HCT116 (cell line): ENCODE measurements around the gene AGBL1. TPM values are rescaled to one million over a fixed set of nuclear protein-coding genes. Genes with fewer than 3 reads are reported as not detected.

Experiments
- ATAC-seq: fragments of 200-7000 bp; cut with Tn5 transposase; 2 replicates; pipeline ENCODE4 v1.9.1; 2020; ENCODE audit warnings: mild to moderate bottlenecking, moderate library complexity
- BruUV-seq: library from RNA; stranded (reverse); fragments of 400-500 nt; replicated peaks from 2 replicates; lab custom pipeline; 2021; lab: Mats Ljungman, UMichigan
- CTCF ChIA-PET: fragments of 300-600 bp; sonication (Branson Sonifier 250); formaldehyde crosslinking; loops from one replicate; lab custom pipeline; 2021; ENCODE audit warnings: antibody characterized with exemption; lab: Charles Lee
- POLR2A ChIA-PET: fragments of 300-600, 350-600 bp; sonication (Branson Sonifier 250); formaldehyde crosslinking; loops from one replicate; lab custom pipeline; 2021; ENCODE audit warnings: antibody characterized with exemption; lab: Charles Lee
- RAD21 ChIA-PET, 2 experiments: fragments of 300-600 bp; sonication (Branson Sonifier 250); formaldehyde crosslinking; loops; one replicate each; lab custom pipeline; 2023; ENCODE audit warnings: low total read pairs in 2 of 2; ENCODE audit not compliant: uncharacterized antibody in 2 of 2, unreplicated experiment in 2 of 2, low non-redundant PET in 1 of 2; lab: Charles Lee
- DNase-seq: peaks from one replicate; pipeline ENCODE4 v3.0.0-alpha.2; 2010; ENCODE audit warnings: low read depth, low spot score
- H2AFZ ChIP-seq: fragments of 200-600 bp; shearing (Covaris generic), sonication (generic); 2 replicates; pipeline ENCODE4 v1.6.1; 2017; ENCODE audit warnings: low read depth, mixed run types, mixed read lengths, antibody characterized with exemption, low read length; ENCODE audit not compliant: poor library complexity, severe bottlenecking
- H3K27ac ChIP-seq: 2 replicates; pipeline ENCODE4 v1.5.1; 2012; ENCODE audit warnings: low read depth, low read length
- H3K27me3 ChIP-seq: fragments of 200-600 bp; sonication (generic); 2 replicates; pipeline ENCODE4 v1.6.1; 2016; ENCODE audit warnings: mixed run types, low read length, mixed read lengths; ENCODE audit not compliant: insufficient read depth
- H3K36me3 ChIP-seq, 2 experiments: fragments of 200-500 bp in 1 of 2; fragments of 200-600 bp in 1 of 2; sonication (Bioruptor generic) in 1 of 2; sonication (generic) in 1 of 2; 2 replicates each; pipeline versions ENCODE4 v1.5.1 to v1.6.1; 2014 to 2016; ENCODE audit warnings: low read length in 2 of 2, inconsistent platforms in 1 of 2, mixed read lengths in 1 of 2, mixed run types in 1 of 2; ENCODE audit not compliant: insufficient read depth in 2 of 2, control insufficient read depth in 1 of 2
- H3K4me1 ChIP-seq, 2 experiments: fragments of 200-600 bp in 1 of 2; sonication (generic) in 1 of 2; 2 replicates each; pipeline versions ENCODE4 v1.5.1 to v1.6.1; 2012 to 2017; ENCODE audit warnings: low read length in 2 of 2, inconsistent platforms in 1 of 2, mild to moderate bottlenecking in 1 of 2, mixed read lengths in 1 of 2, mixed run types in 1 of 2, moderate library complexity in 1 of 2; ENCODE audit not compliant: insufficient read depth in 2 of 2, control insufficient read depth in 1 of 2
- H3K4me2 ChIP-seq: fragments of 200-600 bp; sonication (generic); 2 replicates; pipeline ENCODE4 v1.6.1; 2017; ENCODE audit warnings: mixed run types, low read length, mixed read lengths
- H3K4me3 ChIP-seq, 2 experiments: fragments of 200-600 bp in 1 of 2; sonication (generic) in 1 of 2; replicated peaks in 1 of 2; 2 replicates each; pipeline ENCODE4 v1.5.1; 2011 to 2016; ENCODE audit warnings: low read length in 2 of 2, control low read depth in 1 of 2, low read depth in 1 of 2, mild to moderate bottlenecking in 1 of 2, mixed read lengths in 1 of 2, mixed run types in 1 of 2
- H3K79me2 ChIP-seq: fragments of 200-600 bp; sonication (generic); 2 replicates; pipeline ENCODE4 v1.6.1; 2017; ENCODE audit warnings: mild to moderate bottlenecking, mixed run types, low read length, moderate library complexity, mixed read lengths; ENCODE audit not compliant: insufficient read depth
- H3K9ac ChIP-seq: fragments of 200-600 bp; sonication (generic); 2 replicates; pipeline ENCODE4 v1.6.1; 2016; ENCODE audit warnings: low read length, mixed read lengths
- H3K9me2 ChIP-seq: fragments of 200-600 bp; sonication (generic), shearing (Covaris generic); 2 replicates; pipeline ENCODE4 v1.6.1; 2017; ENCODE audit warnings: mixed run types, mild to moderate bottlenecking, moderate library complexity; ENCODE audit not compliant: insufficient read depth
- H3K9me3 ChIP-seq, 2 experiments: fragments of 200-500 bp in 1 of 2; fragments of 200-600 bp in 1 of 2; sonication (Bioruptor generic) in 1 of 2; sonication (generic) in 1 of 2; 2 replicates each; pipeline ENCODE4 v1.6.1; 2014 to 2017; ENCODE audit warnings: low read length in 2 of 2, mixed read lengths in 2 of 2, inconsistent platforms in 1 of 2, low read depth in 1 of 2, mild to moderate bottlenecking in 1 of 2, mixed run types in 1 of 2, moderate library complexity in 1 of 2; ENCODE audit not compliant: control insufficient read depth in 1 of 2, insufficient read depth in 1 of 2
- H4K20me1 ChIP-seq: fragments of 200-600 bp; sonication (generic), shearing (Covaris generic); 2 replicates; pipeline ENCODE4 v1.6.1; 2017; ENCODE audit warnings: mixed run types, mild to moderate bottlenecking, moderate library complexity; ENCODE audit not compliant: insufficient read depth
- CEBPB ChIP-seq: IDR thresholded peaks from 2 replicates; pipeline ENCODE4 v1.6.1; 2012; ENCODE audit warnings: low read depth
- EGR1 ChIP-seq: IDR thresholded peaks from 2 replicates; pipeline ENCODE4 v1.6.1; 2012; ENCODE audit warnings: low read depth
- EZH2phosphoT487 ChIP-seq: fragments of 200-600 bp; IDR thresholded peaks from 2 replicates; pipeline ENCODE4 v1.6.1; 2018; ENCODE audit warnings: antibody characterized with exemption, borderline replicate concordance
- POLR2A ChIP-seq: IDR thresholded peaks from 2 replicates; pipeline ENCODE4 v1.7.0; 2011; ENCODE audit warnings: borderline replicate concordance; ENCODE audit not compliant: insufficient read depth, insufficient read length; ENCODE audit errors: extremely low read depth
- POLR2AphosphoS5 ChIP-seq: IDR thresholded peaks from 2 replicates; pipeline ENCODE4 v1.6.1; 2011; ENCODE audit warnings: mild to moderate bottlenecking, low read depth, low read length, moderate library complexity
- RAD21 ChIP-seq: IDR thresholded peaks from 2 replicates; pipeline ENCODE4 v1.6.1; 2012; ENCODE audit warnings: low read depth, mild to moderate bottlenecking
- ZFX ChIP-seq: fragments of 450-650 bp; IDR thresholded peaks from 2 replicates; pipeline ENCODE4 v1.6.1; 2017
- ZNF274 ChIP-seq: fragments of 200-500 bp; sonication (Bioruptor generic); IDR thresholded peaks from 2 replicates; pipeline ENCODE4 v1.6.1; 2014; ENCODE audit warnings: mild to moderate bottlenecking, low read depth, low read length, inconsistent platforms
- intact Hi-C: fragments of 100-400 bp; cut with micrococcal nuclease; formaldehyde crosslinking; loops from 2 replicates; pipeline ENCODE4 v1.10.0; 2022
- total RNA-seq: library from RNA; stranded (reverse); gene quantifications from one replicate; pipeline ENCODE4 v1.2.1, GENCODE V29; 2021; ENCODE audit not compliant: unreplicated experiment
- TF ChIP-seq, protein P1 (sequence below): IDR thresholded peaks from 2 replicates; pipeline ENCODE4 v1.6.1; 2012
- TF ChIP-seq, protein P2 (sequence below): IDR thresholded peaks from 2 replicates; pipeline ENCODE4 v1.6.1; 2011; ENCODE audit warnings: mild to moderate bottlenecking, low read length, moderate library complexity; ENCODE audit not compliant: insufficient replicate concordance; ENCODE audit errors: extremely low read depth
- TF ChIP-seq, protein P3 (sequence below): IDR thresholded peaks from 2 replicates; pipeline ENCODE4 v1.6.1; 2012; ENCODE audit warnings: low read depth
- TF ChIP-seq, protein P4 (sequence below): IDR thresholded peaks from 2 replicates; pipeline ENCODE4 v1.6.1; 2012

The AGBL1 gene
- total RNA-seq, 1 experiment from 2014 or later: not detected

DNA sequence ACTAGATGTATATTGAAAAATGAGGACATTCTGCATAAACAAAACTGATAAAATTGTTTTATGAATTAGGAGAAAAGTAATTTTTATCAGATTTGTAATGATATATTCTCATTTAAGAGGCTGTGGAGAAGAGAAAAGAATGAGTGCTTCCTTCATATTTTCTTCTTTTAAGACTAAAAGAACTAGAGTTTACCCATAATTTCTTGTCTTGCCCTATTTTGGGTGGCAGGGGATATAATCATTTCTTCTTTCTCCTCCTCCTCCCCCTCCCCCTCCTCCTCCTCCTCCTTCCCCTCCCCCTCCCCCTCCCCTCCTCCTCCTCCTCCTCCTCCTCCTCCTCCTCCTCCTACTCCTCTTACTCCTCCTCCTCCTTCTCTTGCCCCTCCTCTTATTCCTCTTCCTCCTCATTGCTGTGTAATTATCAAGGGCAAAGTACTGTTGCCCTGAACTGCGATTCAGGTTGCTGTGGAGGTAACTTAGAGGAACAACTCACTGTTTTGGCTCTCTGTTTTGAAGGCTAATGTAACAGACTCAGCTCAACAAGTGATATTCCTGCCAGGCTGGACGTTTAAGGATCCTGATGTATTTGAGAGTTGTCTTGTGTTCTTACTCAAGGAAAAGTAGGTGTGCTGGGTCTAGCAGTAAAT lies 555.4 kb downstream of the AGBL1 start:
- no peaks in the 10 kb centered on the region for H4K20me1 ChIP-seq
- H3K9me3 ChIP-seq: peaks cover 0 to 16% of the 10 kb centered on the region in 2 experiments; a peak in 3 of 4 replicates
- no peak for ATAC-seq
- no peak for DNase-seq
- H3K4me3 ChIP-seq: no peak overlapping the region
- ChIA-PET CTCF (no interaction called here), RAD21 (no interaction called here), POLR2A (no interaction called here)
- H3K9me2 ChIP-seq: no peaks in the 10 kb centered on the region
- no TSS peak for BruUV-seq
- H3K27ac ChIP-seq: no peak overlapping the region
- no peaks in the 10 kb centered on the region for H3K79me2 ChIP-seq
- no peaks in the 10 kb centered on the region for H3K36me3 ChIP-seq
- intact Hi-C loops: no loop called here
- no peak overlapping the region for H3K9ac ChIP-seq
- no peak overlapping the region for H3K4me2 ChIP-seq
- H3K4me1 ChIP-seq: no peaks in the 10 kb centered on the region
- no peak overlapping the region for H2AFZ ChIP-seq
- H3K27me3 ChIP-seq: no peaks in the 10 kb centered on the region
- TF ChIP-seq CEBPB (no peak), RAD21 (no peak)

DNA sequence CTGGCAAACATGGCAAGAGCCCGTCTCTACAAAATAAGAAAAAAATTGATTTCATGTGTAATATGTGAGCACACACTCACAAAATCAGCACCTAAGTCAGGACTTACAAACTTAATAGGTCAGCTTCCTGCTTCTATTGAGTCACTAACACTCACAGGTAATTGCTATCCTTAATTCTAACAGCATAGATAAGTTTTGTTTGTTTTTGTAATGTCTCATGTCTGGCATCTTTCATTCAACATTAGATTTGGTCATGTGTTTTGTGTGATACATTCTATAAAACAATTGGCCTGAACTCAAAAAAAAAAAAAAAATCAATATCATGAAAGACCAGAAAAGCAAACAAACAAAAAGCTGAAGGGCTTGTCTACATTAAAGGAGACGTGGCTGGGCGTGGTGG lies 564.7 kb downstream of the AGBL1 start:
- ChIA-PET CTCF (no interaction called here), RAD21 (no interaction called here), POLR2A (no interaction called here)
- no peak for DNase-seq
- H3K9me3 ChIP-seq: peaks cover 3 to 21% of the 10 kb centered on the region in 2 experiments; a peak in 3 of 4 replicates
- intact Hi-C loops: no loop called here
- H3K9ac ChIP-seq: no peak overlapping the region
- no peak overlapping the region for H2AFZ ChIP-seq
- no peak overlapping the region for H3K27ac ChIP-seq
- ATAC-seq: no peak
- no peak overlapping the region for H3K4me3 ChIP-seq
- no peaks in the 10 kb centered on the region for H4K20me1 ChIP-seq
- H3K36me3 ChIP-seq: no peaks in the 10 kb centered on the region
- H3K79me2 ChIP-seq: no peaks in the 10 kb centered on the region
- no peaks in the 10 kb centered on the region for H3K27me3 ChIP-seq
- no peak overlapping the region for H3K4me2 ChIP-seq
- BruUV-seq: no TSS peak
- no peaks in the 10 kb centered on the region for H3K4me1 ChIP-seq
- no peaks in the 10 kb centered on the region for H3K9me2 ChIP-seq
- TF ChIP-seq POLR2A (no peak), POLR2AphosphoS5 (no peak), EGR1 (no peak), ZNF274 (no peak), ZFX (no peak), EZH2phosphoT487 (no peak)
- TF ChIP-seq, protein P1, sequence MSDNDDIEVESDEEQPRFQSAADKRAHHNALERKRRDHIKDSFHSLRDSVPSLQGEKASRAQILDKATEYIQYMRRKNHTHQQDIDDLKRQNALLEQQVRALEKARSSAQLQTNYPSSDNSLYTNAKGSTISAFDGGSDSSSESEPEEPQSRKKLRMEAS: no peak
- TF ChIP-seq, protein P2, sequence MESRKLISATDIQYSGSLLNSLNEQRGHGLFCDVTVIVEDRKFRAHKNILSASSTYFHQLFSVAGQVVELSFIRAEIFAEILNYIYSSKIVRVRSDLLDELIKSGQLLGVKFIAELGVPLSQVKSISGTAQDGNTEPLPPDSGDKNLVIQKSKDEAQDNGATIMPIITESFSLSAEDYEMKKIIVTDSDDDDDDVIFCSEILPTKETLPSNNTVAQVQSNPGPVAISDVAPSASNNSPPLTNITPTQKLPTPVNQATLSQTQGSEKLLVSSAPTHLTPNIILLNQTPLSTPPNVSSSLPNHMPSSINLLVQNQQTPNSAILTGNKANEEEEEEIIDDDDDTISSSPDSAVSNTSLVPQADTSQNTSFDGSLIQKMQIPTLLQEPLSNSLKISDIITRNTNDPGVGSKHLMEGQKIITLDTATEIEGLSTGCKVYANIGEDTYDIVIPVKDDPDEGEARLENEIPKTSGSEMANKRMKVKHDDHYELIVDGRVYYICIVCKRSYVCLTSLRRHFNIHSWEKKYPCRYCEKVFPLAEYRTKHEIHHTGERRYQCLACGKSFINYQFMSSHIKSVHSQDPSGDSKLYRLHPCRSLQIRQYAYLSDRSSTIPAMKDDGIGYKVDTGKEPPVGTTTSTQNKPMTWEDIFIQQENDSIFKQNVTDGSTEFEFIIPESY: no peak
- TF ChIP-seq, protein P3, sequence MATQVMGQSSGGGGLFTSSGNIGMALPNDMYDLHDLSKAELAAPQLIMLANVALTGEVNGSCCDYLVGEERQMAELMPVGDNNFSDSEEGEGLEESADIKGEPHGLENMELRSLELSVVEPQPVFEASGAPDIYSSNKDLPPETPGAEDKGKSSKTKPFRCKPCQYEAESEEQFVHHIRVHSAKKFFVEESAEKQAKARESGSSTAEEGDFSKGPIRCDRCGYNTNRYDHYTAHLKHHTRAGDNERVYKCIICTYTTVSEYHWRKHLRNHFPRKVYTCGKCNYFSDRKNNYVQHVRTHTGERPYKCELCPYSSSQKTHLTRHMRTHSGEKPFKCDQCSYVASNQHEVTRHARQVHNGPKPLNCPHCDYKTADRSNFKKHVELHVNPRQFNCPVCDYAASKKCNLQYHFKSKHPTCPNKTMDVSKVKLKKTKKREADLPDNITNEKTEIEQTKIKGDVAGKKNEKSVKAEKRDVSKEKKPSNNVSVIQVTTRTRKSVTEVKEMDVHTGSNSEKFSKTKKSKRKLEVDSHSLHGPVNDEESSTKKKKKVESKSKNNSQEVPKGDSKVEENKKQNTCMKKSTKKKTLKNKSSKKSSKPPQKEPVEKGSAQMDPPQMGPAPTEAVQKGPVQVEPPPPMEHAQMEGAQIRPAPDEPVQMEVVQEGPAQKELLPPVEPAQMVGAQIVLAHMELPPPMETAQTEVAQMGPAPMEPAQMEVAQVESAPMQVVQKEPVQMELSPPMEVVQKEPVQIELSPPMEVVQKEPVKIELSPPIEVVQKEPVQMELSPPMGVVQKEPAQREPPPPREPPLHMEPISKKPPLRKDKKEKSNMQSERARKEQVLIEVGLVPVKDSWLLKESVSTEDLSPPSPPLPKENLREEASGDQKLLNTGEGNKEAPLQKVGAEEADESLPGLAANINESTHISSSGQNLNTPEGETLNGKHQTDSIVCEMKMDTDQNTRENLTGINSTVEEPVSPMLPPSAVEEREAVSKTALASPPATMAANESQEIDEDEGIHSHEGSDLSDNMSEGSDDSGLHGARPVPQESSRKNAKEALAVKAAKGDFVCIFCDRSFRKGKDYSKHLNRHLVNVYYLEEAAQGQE: no peak
- TF ChIP-seq, protein P4, sequence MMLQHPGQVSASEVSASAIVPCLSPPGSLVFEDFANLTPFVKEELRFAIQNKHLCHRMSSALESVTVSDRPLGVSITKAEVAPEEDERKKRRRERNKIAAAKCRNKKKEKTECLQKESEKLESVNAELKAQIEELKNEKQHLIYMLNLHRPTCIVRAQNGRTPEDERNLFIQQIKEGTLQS: no peak
